Muscle of leg (tissue), 11 donors: ENCODE data around the gene SLC22A23. TPM values are rescaled to one million over a fixed set of nuclear protein-coding genes. Genes with fewer than 3 reads are reported as not detected.
A peak's percentile ranks its signal among the peaks of the same experiment; 100 is the strongest.

ENCODE experiments used
- DNase-seq: peaks from one replicate; pipeline ENCODE4 v3.0.0; 2013
- H3K27ac ChIP-seq: one replicate; pipeline ENCODE4 v1.5.1; 2013; ENCODE audit warnings: mild to moderate bottlenecking, low read length, control low read depth
- H3K27me3 ChIP-seq: one replicate; pipeline ENCODE4 v1.6.1; 2013; ENCODE audit warnings: low read length; ENCODE audit not compliant: control insufficient read depth, insufficient read depth
- H3K36me3 ChIP-seq: one replicate; pipeline ENCODE4 v1.6.1; 2013; ENCODE audit warnings: low read length; ENCODE audit not compliant: control insufficient read depth, insufficient read depth
- H3K4me1 ChIP-seq: one replicate; pipeline ENCODE4 v1.6.1; 2013; ENCODE audit warnings: low read length; ENCODE audit not compliant: control insufficient read depth, insufficient read depth
- H3K4me3 ChIP-seq: one replicate; pipeline ENCODE4 v1.5.1; 2013; ENCODE audit warnings: low read length, control low read depth
- H3K9me3 ChIP-seq: replicated peaks from 2 replicates; pipeline ENCODE4 v1.6.1; 2013; ENCODE audit warnings: low read depth, low read length; ENCODE audit not compliant: control insufficient read depth
- WGBS: methylation state at CpG from one replicate; pipeline ENCODE4 v1.1.5; 2013; ENCODE audit warnings: missing lambda C conversion rate; ENCODE audit not compliant: insufficient coverage; 5-methylcytosine and 5-hydroxymethylcytosine counted together
- polyA plus RNA-seq, 8 donors: library from polyadenylated mRNA; unstranded; fragments of 120-200 nt; gene quantifications; one replicate each; pipeline versions ENCODE4 v1.2.1 to v1.2.3, GENCODE V29; 2013; ENCODE audit warnings: inconsistent platforms in 1 of 8, low replicate concordance in 1 of 8; ENCODE audit not compliant: insufficient read length in 8 of 8, insufficient read depth in 1 of 8
- total RNA-seq: library from RNA; stranded (reverse); fragments of 120-200 nt; gene quantifications from one replicate; pipeline ENCODE4 v1.2.4, GENCODE V29; 2013

SLC22A23 gene
- total and polyA plus RNA-seq, 9 donors, result 1.1 to 6.2 (median 2.7) TPM

- DNase-seq, result no peak
- Histone ChIP-seq H3K9me3 (no peaks in the 10 kb centered on the region), H3K4me1 (peaks cover 7% of the 10 kb centered on the region), H3K27ac (no peak overlapping the region), H3K27me3 (peaks cover 4% of the 10 kb centered on the region), H3K4me3 (no peak overlapping the region), H3K36me3 (no peaks in the 10 kb centered on the region)
- WGBS, result 60% methylated on average over 5 of the region's 6 CpGs
These were observed 33.2 kb downstream of the SLC22A23 start for GRCh38 chr6:3423439-3424184.

- no peak for DNase-seq
- no peak overlapping the region for H3K27ac ChIP-seq
- no CpG with 5 or more reads among the region's 6 CpGs for WGBS
These were observed 34.3 kb downstream of the SLC22A23 start for GRCh38 chr6:3422435-3423070.

GRCh38 chr6:3421791-3422434 lies 34.9 kb downstream of the SLC22A23 start:
- Histone ChIP-seq H3K27ac (no peak overlapping the region), H3K4me1 (peaks cover 5% of the 10 kb centered on the region), H3K4me3 (no peak overlapping the region), H3K9me3 (no peaks in the 10 kb centered on the region), H3K27me3 (peaks cover 4% of the 10 kb centered on the region), H3K36me3 (no peaks in the 10 kb centered on the region)
- 0% methylated on average over 1 of the region's 13 CpGs for WGBS
- DNase-seq, result peak; percentile 50

More at GRCh38 chr6:3422435-3423070, 34.3 kb downstream of the SLC22A23 start:
- Histone ChIP-seq H3K9me3 (no peaks in the 10 kb centered on the region), H3K4me3 (no peak overlapping the region), H3K27me3 (peaks cover 4% of the 10 kb centered on the region), H3K4me1 (peaks cover 2% of the 10 kb centered on the region), H3K36me3 (no peaks in the 10 kb centered on the region)

GRCh38 chr6:3421143-3421542 lies 35.7 kb downstream of the SLC22A23 start:
- H3K4me3 ChIP-seq, result no peak overlapping the region
- H3K4me1 ChIP-seq, result peaks cover 5% of the 10 kb centered on the region
- no peaks in the 10 kb centered on the region for H3K36me3 ChIP-seq
- H3K9me3 ChIP-seq, result no peaks in the 10 kb centered on the region
- no CpG with 5 or more reads among the region's 3 CpGs for WGBS
- H3K27me3 ChIP-seq, result peaks cover 4% of the 10 kb centered on the region
- DNase-seq, result no peak
- no peak overlapping the region for H3K27ac ChIP-seq

- Histone ChIP-seq H3K27ac (no peak overlapping the region), H3K27me3 (peaks cover 4% of the 10 kb centered on the region)
These were observed 37.1 kb downstream of the SLC22A23 start for GRCh38 chr6:3419624-3420272.

GRCh38 chr6:3418496-3419060 lies 38.3 kb downstream of the SLC22A23 start:
- H3K4me3 ChIP-seq, result no peak overlapping the region
- no peaks in the 10 kb centered on the region for H3K36me3 ChIP-seq
- no peaks in the 10 kb centered on the region for H3K27me3 ChIP-seq
- DNase-seq, result no peak
- no peak overlapping the region for H3K27ac ChIP-seq
- 100% methylated on average over 2 of the region's 8 CpGs for WGBS
- H3K4me1 ChIP-seq, result peaks cover 7% of the 10 kb centered on the region
- H3K9me3 ChIP-seq, result no peaks in the 10 kb centered on the region

More at GRCh38 chr6:3419624-3420272, 37.1 kb downstream of the SLC22A23 start:
- DNase-seq, result no peak
- H3K4me3 ChIP-seq, result no peak overlapping the region
- peaks cover 5% of the 10 kb centered on the region for H3K4me1 ChIP-seq
- WGBS, result 56% methylated on average over 1 of the region's 3 CpGs
- no peaks in the 10 kb centered on the region for H3K9me3 ChIP-seq
- H3K36me3 ChIP-seq, result no peaks in the 10 kb centered on the region

GRCh38 chr6:3417473-3417872 lies 39.4 kb downstream of the SLC22A23 start:
- Histone ChIP-seq H3K36me3 (no peaks in the 10 kb centered on the region), H3K4me3 (no peak overlapping the region), H3K27ac (no peak overlapping the region), H3K27me3 (no peaks in the 10 kb centered on the region), H3K4me1 (peaks cover 7% of the 10 kb centered on the region), H3K9me3 (peaks cover 3% of the 10 kb centered on the region)
- 59% methylated on average over 3 of the region's 4 CpGs for WGBS
- no peak for DNase-seq

GRCh38 chr6:3415490-3415889 lies 41.4 kb downstream of the SLC22A23 start:
- Histone ChIP-seq H3K36me3 (no peaks in the 10 kb centered on the region), H3K4me3 (no peak overlapping the region), H3K27me3 (no peaks in the 10 kb centered on the region), H3K27ac (no peak overlapping the region), H3K9me3 (peaks cover 3% of the 10 kb centered on the region), H3K4me1 (peaks cover 9% of the 10 kb centered on the region)
- 82% methylated on average over 7 of the region's 8 CpGs for WGBS
- DNase-seq, result no peak

- WGBS, result 54% methylated on average over 4 of the region's 5 CpGs
- DNase-seq, result no peak
- Histone ChIP-seq H3K27me3 (no peaks in the 10 kb centered on the region), H3K9me3 (peaks cover 3% of the 10 kb centered on the region), H3K36me3 (no peaks in the 10 kb centered on the region), H3K4me3 (no peak overlapping the region), H3K27ac (no peak overlapping the region), H3K4me1 (peaks cover 9% of the 10 kb centered on the region)
These were observed 41.8 kb downstream of the SLC22A23 start for GRCh38 chr6:3415082-3415453.
